Caco-2 (cell line): Measurements from ENCODE around the gene TTC32. TPM values are rescaled to one million over a fixed set of nuclear protein-coding genes. Genes with fewer than 3 reads are reported as not detected.

Experiments
- BruUV-seq: library from RNA; stranded (reverse); fragments of 400-500 nt; replicated peaks from 2 replicates; lab custom pipeline; 2021; lab: Mats Ljungman, UMichigan
- CTCF ChIA-PET: fragments of 300-600 bp; sonication (Branson Sonifier 250); formaldehyde crosslinking; loops from one replicate; lab custom pipeline; 2022; ENCODE audit warnings: antibody characterized with exemption; lab: Charles Lee
- POLR2A ChIA-PET: fragments of 300-600 bp; sonication (Branson Sonifier 250); formaldehyde crosslinking; loops from one replicate; lab custom pipeline; 2022; ENCODE audit warnings: antibody characterized with exemption; lab: Charles Lee
- DNase-seq, 2 experiments: peaks; one replicate each; pipeline versions ENCODE4 v3.0.0 to v3.0.0-alpha.2; 2020 to 2022
- H3K27me3 ChIP-seq: replicated peaks from 2 replicates; pipeline ENCODE4 v1.6.0; 2011; ENCODE audit warnings: low read length; ENCODE audit not compliant: control insufficient read depth, insufficient read depth
- H3K36me3 ChIP-seq: 2 replicates; pipeline ENCODE4 v1.5.1; 2011; ENCODE audit warnings: low read length; ENCODE audit not compliant: control insufficient read depth, insufficient read depth
- H3K4me1 ChIP-seq: fragments of 250-450 bp; sonication (Bioruptor Pico); 2 replicates; pipeline ENCODE4 v1.5.1; 2020; ENCODE audit warnings: mild to moderate bottlenecking
- H3K4me3 ChIP-seq: 2 replicates; pipeline ENCODE4 v1.5.1; 2011; ENCODE audit warnings: low read depth, mild to moderate bottlenecking, control low read depth, low read length
- H3K9me3 ChIP-seq: fragments of 250-450 bp; sonication (Bioruptor Pico); 2 replicates; pipeline ENCODE4 v1.5.1; 2020; ENCODE audit warnings: mild to moderate bottlenecking, moderate library complexity
- H3K27ac Mint-ChIP-seq: one replicate; pipeline ENCODE4 v1.8.0; 2022; ENCODE audit warnings: mixed read lengths; ENCODE audit not compliant: unreplicated experiment
- H3K27me3 Mint-ChIP-seq: one replicate; pipeline ENCODE4 v1.8.0; 2022; ENCODE audit warnings: mixed read lengths; ENCODE audit not compliant: insufficient read depth, unreplicated experiment
- H3K36me3 Mint-ChIP-seq: one replicate; pipeline ENCODE4 v1.8.0; 2022; ENCODE audit warnings: mild to moderate bottlenecking, mixed read lengths; ENCODE audit not compliant: insufficient read depth, unreplicated experiment
- H3K4me1 Mint-ChIP-seq: one replicate; pipeline ENCODE4 v1.8.0; 2022; ENCODE audit warnings: low read depth, mixed read lengths; ENCODE audit not compliant: unreplicated experiment
- H3K4me3 Mint-ChIP-seq: one replicate; pipeline ENCODE4 v1.8.0; 2022; ENCODE audit warnings: mild to moderate bottlenecking, moderate library complexity, mixed read lengths; ENCODE audit not compliant: unreplicated experiment
- H3K9me3 Mint-ChIP-seq: one replicate; pipeline ENCODE4 v1.8.0; 2022; ENCODE audit warnings: mixed read lengths; ENCODE audit not compliant: unreplicated experiment
- CTCF ChIP-seq, 2 experiments: fragments of 200-600 bp in 1 of 2; IDR thresholded peaks; 1 replicate in 1 of 2; 2 replicates in 1 of 2; pipeline versions ENCODE4 v1.5.1 to v1.8.0; 2011 to 2022; ENCODE audit warnings: antibody characterized with exemption in 1 of 2, control low read depth in 1 of 2, inconsistent platforms in 1 of 2, low read depth in 1 of 2, low read length in 1 of 2, mild to moderate bottlenecking in 1 of 2, moderate library complexity in 1 of 2; ENCODE audit not compliant: insufficient read depth in 1 of 2, severe bottlenecking in 1 of 2, unreplicated experiment in 1 of 2
- intact Hi-C: fragments of 100-400 bp; cut with micrococcal nuclease; formaldehyde crosslinking; loops from one replicate; pipeline ENCODE4 v1.10.0; 2022; ENCODE audit not compliant: unreplicated experiment
- total RNA-seq: library from RNA; stranded (reverse); gene quantifications from 2 replicates; pipeline ENCODE4 v1.2.3, GENCODE V29; 2022

TTC32 gene
- total RNA-seq, 1 experiment from 2014 or later, result 16.8 TPM

- POLR2A ChIA-PET, result no interaction called here
- H3K27ac Mint-ChIP-seq, result peak overlapping the region; percentile 63
- no peaks in the 10 kb centered on the region for H3K27me3 ChIP-seq
- H3K27me3 Mint-ChIP-seq, result no peaks in the 10 kb centered on the region
- intact Hi-C loops, result loop anchor here (10.0 kb wide), 3 partner anchors 184 to 1434 kb away; no protein-coding TSS in a partner anchor
- H3K4me1 Mint-ChIP-seq, result no peaks in the 10 kb centered on the region
- H3K36me3 ChIP-seq, result no peaks in the 10 kb centered on the region
- H3K36me3 Mint-ChIP-seq, result no peaks in the 10 kb centered on the region
- CTCF ChIA-PET, result no interaction called here
- DNase-seq, result peak; percentile 61 to 66
- no peak for TF ChIP-seq CTCF (IDR thresholded peaks at IDR 0.05; ENCODE audit: insufficient read depth in 1 of 2, low read depth in 1 of 2, low read length in 1 of 2, severe bottlenecking in 1 of 2, unreplicated experiment in 1 of 2)
- no peaks in the 10 kb centered on the region for H3K9me3 Mint-ChIP-seq
- no peaks in the 10 kb centered on the region for H3K4me1 ChIP-seq
- no TSS peak for BruUV-seq
- H3K4me3 ChIP-seq, result peak overlapping the region; percentile 44
- peak overlapping the region; percentile 81 for H3K4me3 Mint-ChIP-seq
- H3K9me3 ChIP-seq, result no peaks in the 10 kb centered on the region
These were observed 32.8 kb downstream of the TTC32 start for GRCh38 chr2:19868701-19869580.

- peak overlapping the region; percentile 44 for H3K4me3 ChIP-seq
- H3K36me3 ChIP-seq, result no peaks in the 10 kb centered on the region
- H3K27me3 ChIP-seq, result no peaks in the 10 kb centered on the region
- H3K27ac Mint-ChIP-seq, result peak overlapping the region; percentile 63
- H3K4me3 Mint-ChIP-seq, result peak overlapping the region; percentile 81
- intact Hi-C loops, result loop anchor here (10.0 kb wide), 3 partner anchors 183 to 1433 kb away; no protein-coding TSS in a partner anchor
- no peaks in the 10 kb centered on the region for H3K36me3 Mint-ChIP-seq
- H3K27me3 Mint-ChIP-seq, result no peaks in the 10 kb centered on the region
- ChIA-PET POLR2A (no interaction called here), CTCF (no interaction called here)
- no peak for DNase-seq
- no peak for TF ChIP-seq CTCF (IDR thresholded peaks at IDR 0.05; ENCODE audit: insufficient read depth in 1 of 2, low read depth in 1 of 2, low read length in 1 of 2, severe bottlenecking in 1 of 2, unreplicated experiment in 1 of 2)
- no peaks in the 10 kb centered on the region for H3K9me3 Mint-ChIP-seq
- no peaks in the 10 kb centered on the region for H3K4me1 ChIP-seq
- no peaks in the 10 kb centered on the region for H3K9me3 ChIP-seq
- no peaks in the 10 kb centered on the region for H3K4me1 Mint-ChIP-seq
- no TSS peak for BruUV-seq
These were observed 33.6 kb downstream of the TTC32 start for GRCh38 chr2:19868224-19868623.

- no TSS peak for BruUV-seq
- no peaks in the 10 kb centered on the region for H3K4me1 Mint-ChIP-seq
- TF ChIP-seq CTCF (IDR thresholded peaks at IDR 0.05; ENCODE audit: insufficient read depth in 1 of 2, low read depth in 1 of 2, low read length in 1 of 2, severe bottlenecking in 1 of 2, unreplicated experiment in 1 of 2), result no peak
These were observed 35.0 kb downstream of the TTC32 start for GRCh38 chr2:19866771-19867170.

More at GRCh38 chr2:19866771-19867170, 35.0 kb downstream of the TTC32 start:
- Histone ChIP-seq H3K4me3 (no peak overlapping the region), H3K27me3 (no peaks in the 10 kb centered on the region), H3K9me3 (no peaks in the 10 kb centered on the region), H3K4me1 (no peaks in the 10 kb centered on the region), H3K36me3 (no peaks in the 10 kb centered on the region)
- ChIA-PET CTCF (no interaction called here), POLR2A (no interaction called here)
- no peak overlapping the region for H3K27ac Mint-ChIP-seq
- H3K36me3 Mint-ChIP-seq, result no peaks in the 10 kb centered on the region
- intact Hi-C loops, result loop anchor here (10.0 kb wide), 3 partner anchors 182 to 1432 kb away; no protein-coding TSS in a partner anchor
- no peaks in the 10 kb centered on the region for H3K27me3 Mint-ChIP-seq
- DNase-seq, result no peak
- no peak overlapping the region for H3K4me3 Mint-ChIP-seq
- no peaks in the 10 kb centered on the region for H3K9me3 Mint-ChIP-seq
